GM23338 (cell line): Measurements from ENCODE around the gene DLK1. TPM values are rescaled to one million over a fixed set of nuclear protein-coding genes. Genes with fewer than 3 reads are reported as not detected.

Experiments used
- ATAC-seq: fragments of 200-7000 bp; cut with Tn5 transposase; 3 replicates; pipeline ENCODE4 v1.9.1; 2020
- DNase-seq: peaks from one replicate; pipeline ENCODE4 v3.0.0-alpha.2; 2015; ENCODE audit warnings: low spot score
- H2AFZ ChIP-seq: fragments of 200-600 bp; sonication (generic); 2 replicates; pipeline ENCODE4 v1.8.0; 2016; ENCODE audit warnings: antibody characterized with exemption, mild to moderate bottlenecking, moderate library complexity
- H3F3A ChIP-seq: fragments of 200-600 bp; sonication (generic); replicated peaks from 2 replicates; pipeline ENCODE4 v1.8.0; 2017; ENCODE audit warnings: antibody characterized with exemption, mixed run types, low read depth
- H3K27ac ChIP-seq: fragments of 200-600 bp; sonication (generic); 2 replicates; pipeline ENCODE4 v1.6.1; 2016; ENCODE audit warnings: low read depth
- H3K27me3 ChIP-seq: fragments of 200-600 bp; sonication (generic); 2 replicates; pipeline ENCODE4 v1.8.0; 2016; ENCODE audit warnings: mild to moderate bottlenecking, mixed run types, moderate library complexity; ENCODE audit not compliant: insufficient read depth
- H3K36me3 ChIP-seq: fragments of 200-600 bp; sonication (generic); 2 replicates; pipeline ENCODE4 v1.8.0; 2016; ENCODE audit warnings: mild to moderate bottlenecking; ENCODE audit not compliant: insufficient read depth
- H3K4me1 ChIP-seq: fragments of 200-600 bp; sonication (generic); 2 replicates; pipeline ENCODE4 v1.8.0; 2016; ENCODE audit warnings: mild to moderate bottlenecking, moderate library complexity; ENCODE audit not compliant: insufficient read depth
- H3K4me2 ChIP-seq: fragments of 200-600 bp; sonication (generic); 2 replicates; pipeline ENCODE4 v1.7.1; 2017; ENCODE audit warnings: mixed run types
- H3K4me3 ChIP-seq: fragments of 200-600 bp; sonication (generic); 2 replicates; pipeline ENCODE4 v1.6.1; 2016; ENCODE audit warnings: mixed run types
- H3K79me2 ChIP-seq: fragments of 200-600 bp; sonication (generic); replicated peaks from 2 replicates; pipeline ENCODE4 v1.8.0; 2017; ENCODE audit warnings: mild to moderate bottlenecking; ENCODE audit not compliant: insufficient read depth
- H3K9me2 ChIP-seq: fragments of 200-600 bp; sonication (generic); 2 replicates; pipeline ENCODE4 v1.8.0; 2017; ENCODE audit not compliant: insufficient read depth
- H4K20me1 ChIP-seq: fragments of 200-600 bp; sonication (generic); replicated peaks from 2 replicates; pipeline ENCODE4 v1.8.0; 2017; ENCODE audit warnings: mild to moderate bottlenecking; ENCODE audit not compliant: insufficient read depth
- H3K27ac Mint-ChIP-seq: 2 replicates; pipeline ENCODE4 v1.8.0; 2020; ENCODE audit warnings: inconsistent platforms, mild to moderate bottlenecking, moderate library complexity, mixed read lengths
- H3K27me3 Mint-ChIP-seq: 3 replicates; pipeline ENCODE4 v1.8.0; 2022; ENCODE audit warnings: low read depth, mild to moderate bottlenecking, moderate library complexity, mixed read lengths, inconsistent platforms; ENCODE audit not compliant: insufficient read depth, poor library complexity
- H3K36me3 Mint-ChIP-seq: 3 replicates; pipeline ENCODE4 v1.8.0; 2021; ENCODE audit warnings: low read depth, mild to moderate bottlenecking, inconsistent platforms, moderate library complexity, mixed read lengths
- H3K4me1 Mint-ChIP-seq: 3 replicates; pipeline ENCODE4 v1.8.0; 2020; ENCODE audit warnings: mild to moderate bottlenecking, inconsistent platforms, mixed read lengths
- H3K4me3 Mint-ChIP-seq: 3 replicates; pipeline ENCODE4 v1.8.0; 2021; ENCODE audit warnings: moderate library complexity, mild to moderate bottlenecking, inconsistent platforms, mixed read lengths
- H3K9me3 Mint-ChIP-seq: 3 replicates; pipeline ENCODE4 v1.8.0; 2020; ENCODE audit warnings: moderate library complexity, mild to moderate bottlenecking, inconsistent platforms, mixed read lengths
- CREB1 ChIP-seq: fragments of 250-450 bp; sonication (Bioruptor Pico); IDR thresholded peaks from 2 replicates; pipeline ENCODE4 v1.5.0; 2020; ENCODE audit warnings: low read depth, mild to moderate bottlenecking, moderate library complexity
- EZH2 ChIP-seq: fragments of 200-600 bp; sonication (generic); IDR thresholded peaks from one replicate; pipeline ENCODE4 v1.8.0; 2017; ENCODE audit warnings: antibody characterized with exemption, mild to moderate bottlenecking, low read depth; ENCODE audit not compliant: unreplicated experiment
- STAT1 ChIP-seq: IDR thresholded peaks from one replicate; pipeline ENCODE4 v1.6.1; 2016; ENCODE audit warnings: antibody characterized with exemption; ENCODE audit not compliant: unreplicated experiment
- ZNF114 ChIP-seq: fragments of 250-450 bp; sonication (Bioruptor Pico); IDR thresholded peaks from 2 replicates; pipeline ENCODE4 v1.5.0; 2020; ENCODE audit warnings: mild to moderate bottlenecking, moderate library complexity
- ZNF331 ChIP-seq: fragments of 250-450 bp; sonication (Bioruptor Pico); IDR thresholded peaks from 2 replicates; pipeline ENCODE4 v1.5.0; 2020; ENCODE audit warnings: low read depth, mild to moderate bottlenecking, moderate library complexity
- polyA plus RNA-seq: library from polyadenylated mRNA; unstranded; fragments of >200 nt; fragmentation: Nextera tagmentation; extraction: Ambion mirVana; gene quantifications from 2 replicates; pipeline ENCODE4 v1.2.1, GENCODE V29; 2016
- total RNA-seq: library from RNA; depleted of rRNA; stranded (reverse); fragments of >200 nt; shearing (Covaris generic); gene quantifications from 2 replicates; pipeline ENCODE4 v1.2.3, GENCODE V29; 2014
- TF ChIP-seq, protein P1 (sequence below): IDR thresholded peaks from one replicate; pipeline ENCODE4 v1.6.1; 2018; ENCODE audit warnings: antibody characterized with exemption; ENCODE audit not compliant: unreplicated experiment
- TF ChIP-seq, protein P2 (sequence below), 2 experiments: fragments of 200-600 bp in 1 of 2; sonication (generic) in 1 of 2; conservative IDR thresholded peaks; 2 replicates each; pipeline versions ENCODE4 v1.5.1 to v1.6.1; 2016 to 2017; ENCODE audit warnings: antibody characterized with exemption in 2 of 2, low read depth in 2 of 2, mild to moderate bottlenecking in 2 of 2, moderate library complexity in 1 of 2
- TF ChIP-seq, protein P3 (sequence below): IDR thresholded peaks from 2 replicates; pipeline ENCODE4 v1.6.1; 2016; ENCODE audit warnings: antibody characterized with exemption

DLK1 gene
- total and polyA plus RNA-seq, 2 experiments from 2014 or later = 1.1 to 1.2 TPM

DNA sequence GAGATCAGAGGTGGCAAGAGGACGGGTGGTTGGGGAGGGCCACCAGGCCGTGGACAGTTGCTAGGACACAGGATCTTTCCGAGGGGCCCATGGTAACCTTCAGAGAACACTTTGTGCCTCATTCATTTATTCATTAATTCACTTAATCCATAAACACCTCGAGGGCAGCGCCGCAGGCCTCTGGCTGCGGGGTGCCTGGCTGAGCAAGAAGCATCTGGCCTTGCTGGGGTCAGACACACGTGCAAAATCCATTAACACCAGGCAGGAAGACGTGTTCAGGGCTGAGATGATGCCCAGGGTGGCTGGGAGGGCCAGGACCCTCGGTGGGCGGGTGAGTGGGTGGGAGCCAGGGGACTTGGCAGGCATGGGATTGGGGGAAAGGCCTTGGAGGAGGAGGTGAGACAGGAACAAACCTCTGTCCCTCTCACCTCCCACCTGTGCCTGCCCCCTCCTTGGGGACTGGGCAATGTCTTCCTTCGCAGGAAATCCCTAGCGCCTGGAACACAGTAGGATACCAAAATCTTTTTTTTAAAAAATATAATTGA is 6.6 kb upstream of the DLK1 start (continued):
- TF ChIP-seq, protein P1, sequence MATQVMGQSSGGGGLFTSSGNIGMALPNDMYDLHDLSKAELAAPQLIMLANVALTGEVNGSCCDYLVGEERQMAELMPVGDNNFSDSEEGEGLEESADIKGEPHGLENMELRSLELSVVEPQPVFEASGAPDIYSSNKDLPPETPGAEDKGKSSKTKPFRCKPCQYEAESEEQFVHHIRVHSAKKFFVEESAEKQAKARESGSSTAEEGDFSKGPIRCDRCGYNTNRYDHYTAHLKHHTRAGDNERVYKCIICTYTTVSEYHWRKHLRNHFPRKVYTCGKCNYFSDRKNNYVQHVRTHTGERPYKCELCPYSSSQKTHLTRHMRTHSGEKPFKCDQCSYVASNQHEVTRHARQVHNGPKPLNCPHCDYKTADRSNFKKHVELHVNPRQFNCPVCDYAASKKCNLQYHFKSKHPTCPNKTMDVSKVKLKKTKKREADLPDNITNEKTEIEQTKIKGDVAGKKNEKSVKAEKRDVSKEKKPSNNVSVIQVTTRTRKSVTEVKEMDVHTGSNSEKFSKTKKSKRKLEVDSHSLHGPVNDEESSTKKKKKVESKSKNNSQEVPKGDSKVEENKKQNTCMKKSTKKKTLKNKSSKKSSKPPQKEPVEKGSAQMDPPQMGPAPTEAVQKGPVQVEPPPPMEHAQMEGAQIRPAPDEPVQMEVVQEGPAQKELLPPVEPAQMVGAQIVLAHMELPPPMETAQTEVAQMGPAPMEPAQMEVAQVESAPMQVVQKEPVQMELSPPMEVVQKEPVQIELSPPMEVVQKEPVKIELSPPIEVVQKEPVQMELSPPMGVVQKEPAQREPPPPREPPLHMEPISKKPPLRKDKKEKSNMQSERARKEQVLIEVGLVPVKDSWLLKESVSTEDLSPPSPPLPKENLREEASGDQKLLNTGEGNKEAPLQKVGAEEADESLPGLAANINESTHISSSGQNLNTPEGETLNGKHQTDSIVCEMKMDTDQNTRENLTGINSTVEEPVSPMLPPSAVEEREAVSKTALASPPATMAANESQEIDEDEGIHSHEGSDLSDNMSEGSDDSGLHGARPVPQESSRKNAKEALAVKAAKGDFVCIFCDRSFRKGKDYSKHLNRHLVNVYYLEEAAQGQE = no peak
- TF ChIP-seq, protein P2, sequence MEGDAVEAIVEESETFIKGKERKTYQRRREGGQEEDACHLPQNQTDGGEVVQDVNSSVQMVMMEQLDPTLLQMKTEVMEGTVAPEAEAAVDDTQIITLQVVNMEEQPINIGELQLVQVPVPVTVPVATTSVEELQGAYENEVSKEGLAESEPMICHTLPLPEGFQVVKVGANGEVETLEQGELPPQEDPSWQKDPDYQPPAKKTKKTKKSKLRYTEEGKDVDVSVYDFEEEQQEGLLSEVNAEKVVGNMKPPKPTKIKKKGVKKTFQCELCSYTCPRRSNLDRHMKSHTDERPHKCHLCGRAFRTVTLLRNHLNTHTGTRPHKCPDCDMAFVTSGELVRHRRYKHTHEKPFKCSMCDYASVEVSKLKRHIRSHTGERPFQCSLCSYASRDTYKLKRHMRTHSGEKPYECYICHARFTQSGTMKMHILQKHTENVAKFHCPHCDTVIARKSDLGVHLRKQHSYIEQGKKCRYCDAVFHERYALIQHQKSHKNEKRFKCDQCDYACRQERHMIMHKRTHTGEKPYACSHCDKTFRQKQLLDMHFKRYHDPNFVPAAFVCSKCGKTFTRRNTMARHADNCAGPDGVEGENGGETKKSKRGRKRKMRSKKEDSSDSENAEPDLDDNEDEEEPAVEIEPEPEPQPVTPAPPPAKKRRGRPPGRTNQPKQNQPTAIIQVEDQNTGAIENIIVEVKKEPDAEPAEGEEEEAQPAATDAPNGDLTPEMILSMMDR (conservative IDR thresholded peaks at IDR 0.05; ENCODE audit: low read depth in 2 of 2) = no peak
- TF ChIP-seq ZNF331 (CRISPR knock-in tag) (no peak), EZH2 (no peak), STAT1 (no peak), CREB1 (CRISPR knock-in tag) (no peak)
- TF ChIP-seq, protein P3, sequence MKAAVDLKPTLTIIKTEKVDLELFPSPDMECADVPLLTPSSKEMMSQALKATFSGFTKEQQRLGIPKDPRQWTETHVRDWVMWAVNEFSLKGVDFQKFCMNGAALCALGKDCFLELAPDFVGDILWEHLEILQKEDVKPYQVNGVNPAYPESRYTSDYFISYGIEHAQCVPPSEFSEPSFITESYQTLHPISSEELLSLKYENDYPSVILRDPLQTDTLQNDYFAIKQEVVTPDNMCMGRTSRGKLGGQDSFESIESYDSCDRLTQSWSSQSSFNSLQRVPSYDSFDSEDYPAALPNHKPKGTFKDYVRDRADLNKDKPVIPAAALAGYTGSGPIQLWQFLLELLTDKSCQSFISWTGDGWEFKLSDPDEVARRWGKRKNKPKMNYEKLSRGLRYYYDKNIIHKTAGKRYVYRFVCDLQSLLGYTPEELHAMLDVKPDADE = no peak

DNA sequence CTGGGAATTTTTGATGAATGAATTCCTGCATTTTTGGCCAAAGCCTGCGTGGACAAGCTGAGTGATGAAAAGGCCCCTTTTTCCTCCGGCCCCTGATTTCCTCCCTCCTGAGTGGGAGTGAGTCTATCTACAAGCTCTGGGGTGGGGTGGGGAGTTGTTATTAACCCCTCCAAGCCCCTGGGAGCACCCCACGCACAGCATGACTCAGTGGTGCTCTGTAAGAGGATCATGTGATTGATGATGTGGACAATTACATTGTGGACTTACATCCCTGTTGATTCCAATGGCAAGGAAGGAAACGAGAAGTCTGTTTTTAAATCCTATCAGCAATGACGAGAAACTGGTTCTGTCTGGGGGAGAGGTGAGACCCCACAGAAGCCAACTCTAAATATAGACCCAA is 5.1 kb upstream of the DLK1 start:
- Mint-ChIP-seq H3K27me3 (peaks cover 35% of the 10 kb centered on the region), H3K4me3 (no peak overlapping the region), H3K4me1 (peaks cover 29% of the 10 kb centered on the region), H3K9me3 (peaks cover 3% of the 10 kb centered on the region; the same call in 1 of the 3 replicates), H3K27ac (no peak overlapping the region), H3K36me3 (no peaks in the 10 kb centered on the region; the same call in 1 of the 3 replicates)
- Histone ChIP-seq H3K27me3 (peaks cover 19% of the 10 kb centered on the region), H3K4me3 (no peak overlapping the region), H3K79me2 (no peaks in the 10 kb centered on the region), H2AFZ (no peak overlapping the region), H3K4me1 (no peaks in the 10 kb centered on the region), H3K27ac (no peak overlapping the region), H3K9me2 (no peaks in the 10 kb centered on the region), H3K4me2 (no peak overlapping the region), H4K20me1 (no peaks in the 10 kb centered on the region), H3F3A (no peaks in the 10 kb centered on the region), H3K36me3 (no peaks in the 10 kb centered on the region)
- ATAC-seq (no peak), DNase-seq (no peak)
- TF ChIP-seq, protein P1 = no peak
- TF ChIP-seq ZNF114 (CRISPR knock-in tag) = no peak
- TF ChIP-seq, protein P2 (conservative IDR thresholded peaks at IDR 0.05; ENCODE audit: low read depth in 2 of 2) = no peak
- no peak for TF ChIP-seq STAT1
- TF ChIP-seq ZNF331 (CRISPR knock-in tag) = no peak
